Gastroesophageal sphincter (tissue), 3 donors: Measurements from ENCODE around the gene SLC22A12.

Source experiments
- CTCF ChIP-seq, 4 experiments: fragments of 200-600 bp in 2 of 4; fragments of 450-650 bp in 2 of 4; sonication (generic) in 1 of 4; IDR thresholded peaks; one replicate each; pipeline ENCODE4 v1.5.1; 2017 to 2019; ENCODE audit warnings: antibody characterized with exemption in 4 of 4, mild to moderate bottlenecking in 2 of 4, moderate library complexity in 2 of 4
- EP300 ChIP-seq: sonication (generic); formaldehyde crosslinking; IDR thresholded peaks from one replicate; pipeline ENCODE4 v1.6.1; 2017; ENCODE audit warnings: antibody characterized with exemption, mild to moderate bottlenecking
- POLR2A ChIP-seq, 2 donors: fragments of 450-650 bp; IDR thresholded peaks; one replicate each; pipeline ENCODE4 v1.6.1; 2017; ENCODE audit warnings: antibody characterized with exemption in 2 of 2, mild to moderate bottlenecking in 2 of 2, moderate library complexity in 1 of 2
- POLR2AphosphoS5 ChIP-seq: sonication (generic); formaldehyde crosslinking; IDR thresholded peaks from one replicate; pipeline ENCODE4 v1.6.1; 2017; ENCODE audit warnings: antibody characterized with exemption

DNA sequence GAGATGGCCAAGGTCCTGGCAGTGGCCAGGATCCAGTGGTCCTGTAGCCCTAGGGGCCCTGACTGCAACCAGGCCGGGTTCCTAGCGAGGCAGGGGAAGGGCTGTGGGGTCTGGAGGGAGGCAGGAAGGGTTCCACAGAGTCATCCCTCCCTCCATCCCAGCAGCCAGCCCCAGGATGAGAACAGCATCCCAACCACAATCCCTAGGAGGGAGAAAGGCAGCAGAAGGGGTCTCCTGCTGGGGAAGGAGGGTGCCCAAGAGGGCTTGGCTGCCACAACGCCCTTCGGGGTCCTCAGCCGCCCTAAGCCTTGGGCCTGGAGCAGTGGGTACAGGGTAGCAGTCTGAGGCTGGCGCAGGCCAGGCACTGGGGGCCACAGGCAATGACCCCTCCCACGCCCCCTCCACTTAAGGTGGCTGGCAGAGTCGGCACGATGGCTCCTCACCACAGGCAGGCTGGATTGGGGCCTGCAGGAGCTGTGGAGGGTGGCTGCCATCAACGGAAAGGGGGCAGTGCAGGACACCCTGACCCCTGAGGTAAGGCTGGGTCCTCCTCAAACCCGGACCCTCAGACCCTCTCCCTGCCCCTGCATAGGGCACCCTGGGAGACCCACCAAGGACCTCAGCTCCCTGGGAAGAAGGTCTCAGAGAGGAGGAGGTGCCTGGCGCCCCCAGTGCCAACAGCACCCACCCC, 7.2 kb downstream of the SLC22A12 start:
- TF ChIP-seq CTCF (IDR thresholded peaks at IDR 0.05) (no peak), POLR2AphosphoS5 (no peak), POLR2A (IDR thresholded peaks at IDR 0.05) (no peak), EP300 (no peak)
